DMS79 (cell line): ENCODE results near the gene EP400.

Experiments
- DNase-seq: peaks from one replicate; lab custom pipeline; 2025; lab: John Stamatoyannopoulos, UW

The EP400 gene

GRCh38 chr12:131912518-131913274 lies 37.0 kb upstream of the EP400 start:
- DNase-seq = no peak

- DNase-seq = no peak
These were observed 36.1 kb upstream of the EP400 start for GRCh38 chr12:131913666-131914065.

GRCh38 chr12:131914179-131914702 lies 35.5 kb upstream of the EP400 start:
- DNase-seq = no peak

- no peak for DNase-seq
These were observed 34.6 kb upstream of the EP400 start for GRCh38 chr12:131915000-131915689.

GRCh38 chr12:131915823-131916222 lies 33.9 kb upstream of the EP400 start:
- DNase-seq = no peak

GRCh38 chr12:131916306-131917138 lies 33.2 kb upstream of the EP400 start:
- DNase-seq = no peak

GRCh38 chr12:131917139-131917710 lies 32.5 kb upstream of the EP400 start:
- DNase-seq = no peak

GRCh38 chr12:131917711-131918306 lies 31.9 kb upstream of the EP400 start:
- DNase-seq = no peak

GRCh38 chr12:131918311-131919050 lies 31.3 kb upstream of the EP400 start:
- DNase-seq = no peak

- DNase-seq = no peak
These were observed 30.7 kb upstream of the EP400 start for GRCh38 chr12:131919051-131919347.

- DNase-seq = no peak
These were observed 30.2 kb upstream of the EP400 start for GRCh38 chr12:131919366-131920156.

- no peak for DNase-seq
These were observed 29.6 kb upstream of the EP400 start for GRCh38 chr12:131920157-131920508.

- no peak for DNase-seq
These were observed 28.6 kb upstream of the EP400 start for GRCh38 chr12:131920902-131921840.

GRCh38 chr12:131921866-131922769 lies 27.6 kb upstream of the EP400 start:
- no peak for DNase-seq

GRCh38 chr12:131922772-131923171 lies 27.0 kb upstream of the EP400 start:
- DNase-seq = no peak

- no peak for DNase-seq
These were observed 26.5 kb upstream of the EP400 start for GRCh38 chr12:131923260-131923659.

- no peak for DNase-seq
These were observed 22.3 kb upstream of the EP400 start for GRCh38 chr12:131927110-131928079.
